ENCODE measurements around the gene SBF2.
"Not testable (repeated sequence)": the region's sequence is repeated elsewhere in the genome, so short reads cannot be mapped to it uniquely, and the experiment has no call there.

The SBF2 gene

GRCh38 chr11:9939150-9939549 is 354.9 kb downstream of the SBF2 start:
- not testable (repeated sequence) for H3K4me1 ChIP-seq (ENCODE audit: control insufficient read depth, insufficient read depth, low read length); H3K4me3 ChIP-seq (ENCODE audit: low read depth, low read length); H3K9me3 ChIP-seq (ENCODE audit: control insufficient read depth, insufficient read depth, low read length); H3K27me3 ChIP-seq (ENCODE audit: control insufficient read depth, insufficient read depth, low read length); H3K9ac ChIP-seq (ENCODE audit: low read depth, low read length); H3K36me3 ChIP-seq (ENCODE audit: control insufficient read depth, insufficient read depth, low read length)

- no peaks in the 10 kb centered on the region for H3K9me3 ChIP-seq (ENCODE audit: control insufficient read depth, insufficient read depth, low read length)
- H3K9ac ChIP-seq (ENCODE audit: low read depth, low read length) = no peak overlapping the region
- no peak overlapping the region for H3K4me3 ChIP-seq (ENCODE audit: low read depth, low read length)
- H3K27me3 ChIP-seq (ENCODE audit: control insufficient read depth, insufficient read depth, low read length) = no peaks in the 10 kb centered on the region
- no peaks in the 10 kb centered on the region for H3K4me1 ChIP-seq (ENCODE audit: control insufficient read depth, insufficient read depth, low read length)
- no peaks in the 10 kb centered on the region for H3K36me3 ChIP-seq (ENCODE audit: control insufficient read depth, insufficient read depth, low read length)
These were observed 357.3 kb downstream of the SBF2 start for GRCh38 chr11:9936754-9937153.

GRCh38 chr11:9932843-9933242 is 361.2 kb downstream of the SBF2 start:
- H3K27me3 ChIP-seq (ENCODE audit: control insufficient read depth, insufficient read depth, low read length); H3K36me3 ChIP-seq (ENCODE audit: control insufficient read depth, insufficient read depth, low read length); H3K4me1 ChIP-seq (ENCODE audit: control insufficient read depth, insufficient read depth, low read length); H3K4me3 ChIP-seq (ENCODE audit: low read depth, low read length); H3K9ac ChIP-seq (ENCODE audit: low read depth, low read length); H3K9me3 ChIP-seq (ENCODE audit: control insufficient read depth, insufficient read depth, low read length): not testable (repeated sequence)

- not testable (repeated sequence) for H3K9ac ChIP-seq (ENCODE audit: low read depth, low read length); H3K4me3 ChIP-seq (ENCODE audit: low read depth, low read length); H3K4me1 ChIP-seq (ENCODE audit: control insufficient read depth, insufficient read depth, low read length); H3K27me3 ChIP-seq (ENCODE audit: control insufficient read depth, insufficient read depth, low read length); H3K9me3 ChIP-seq (ENCODE audit: control insufficient read depth, insufficient read depth, low read length); H3K36me3 ChIP-seq (ENCODE audit: control insufficient read depth, insufficient read depth, low read length)
These were observed 363.3 kb downstream of the SBF2 start for GRCh38 chr11:9930562-9931331.

- no peaks in the 10 kb centered on the region for H3K27me3 ChIP-seq (ENCODE audit: control insufficient read depth, insufficient read depth, low read length)
- no peaks in the 10 kb centered on the region for H3K9me3 ChIP-seq (ENCODE audit: control insufficient read depth, insufficient read depth, low read length)
- H3K9ac ChIP-seq (ENCODE audit: low read depth, low read length) = no peak overlapping the region
- peaks cover 7% of the 10 kb centered on the region for H3K4me1 ChIP-seq (ENCODE audit: control insufficient read depth, insufficient read depth, low read length)
- H3K36me3 ChIP-seq (ENCODE audit: control insufficient read depth, insufficient read depth, low read length) = no peaks in the 10 kb centered on the region
- H3K4me3 ChIP-seq (ENCODE audit: low read depth, low read length) = no peak overlapping the region
These were observed 366.3 kb downstream of the SBF2 start for GRCh38 chr11:9927670-9928069.

- Histone ChIP-seq H3K4me3 (ENCODE audit: low read depth, low read length) (no peak overlapping the region), H3K9ac (ENCODE audit: low read depth, low read length) (peak overlapping the region; percentile 0)
These were observed 370.7 kb downstream of the SBF2 start for GRCh38 chr11:9923280-9923679.

GRCh38 chr11:9922806-9923205 is 371.2 kb downstream of the SBF2 start:
- peak overlapping the region; percentile 0 for H3K9ac ChIP-seq (ENCODE audit: low read depth, low read length)

More at GRCh38 chr11:9923280-9923679, 370.7 kb downstream of the SBF2 start:
- H3K4me1 ChIP-seq (ENCODE audit: control insufficient read depth, insufficient read depth, low read length) = peaks cover 14% of the 10 kb centered on the region
- H3K27me3 ChIP-seq (ENCODE audit: control insufficient read depth, insufficient read depth, low read length) = no peaks in the 10 kb centered on the region
- H3K9me3 ChIP-seq (ENCODE audit: control insufficient read depth, insufficient read depth, low read length) = no peaks in the 10 kb centered on the region
- H3K36me3 ChIP-seq (ENCODE audit: control insufficient read depth, insufficient read depth, low read length) = no peaks in the 10 kb centered on the region

GRCh38 chr11:9916480-9916879 is 377.5 kb downstream of the SBF2 start:
- H3K4me1 ChIP-seq (ENCODE audit: control insufficient read depth, insufficient read depth, low read length) = peaks cover under 1% of the 10 kb centered on the region
- no peak overlapping the region for H3K9ac ChIP-seq (ENCODE audit: low read depth, low read length)
- no peak overlapping the region for H3K4me3 ChIP-seq (ENCODE audit: low read depth, low read length)

More at GRCh38 chr11:9922806-9923205, 371.2 kb downstream of the SBF2 start:
- Histone ChIP-seq H3K4me1 (ENCODE audit: control insufficient read depth, insufficient read depth, low read length) (peaks cover 14% of the 10 kb centered on the region), H3K4me3 (ENCODE audit: low read depth, low read length) (no peak overlapping the region), H3K27me3 (ENCODE audit: control insufficient read depth, insufficient read depth, low read length) (no peaks in the 10 kb centered on the region), H3K9me3 (ENCODE audit: control insufficient read depth, insufficient read depth, low read length) (no peaks in the 10 kb centered on the region), H3K36me3 (ENCODE audit: control insufficient read depth, insufficient read depth, low read length) (no peaks in the 10 kb centered on the region)

GRCh38 chr11:9914064-9914463 is 380.0 kb downstream of the SBF2 start:
- H3K36me3 ChIP-seq (ENCODE audit: control insufficient read depth, insufficient read depth, low read length) = no peaks in the 10 kb centered on the region
- H3K4me1 ChIP-seq (ENCODE audit: control insufficient read depth, insufficient read depth, low read length) = no peaks in the 10 kb centered on the region
- H3K27me3 ChIP-seq (ENCODE audit: control insufficient read depth, insufficient read depth, low read length) = no peaks in the 10 kb centered on the region
- H3K9ac ChIP-seq (ENCODE audit: low read depth, low read length) = no peak overlapping the region
- H3K9me3 ChIP-seq (ENCODE audit: control insufficient read depth, insufficient read depth, low read length) = no peaks in the 10 kb centered on the region
- no peak overlapping the region for H3K4me3 ChIP-seq (ENCODE audit: low read depth, low read length)

More at GRCh38 chr11:9916480-9916879, 377.5 kb downstream of the SBF2 start:
- H3K36me3 ChIP-seq (ENCODE audit: control insufficient read depth, insufficient read depth, low read length) = no peaks in the 10 kb centered on the region
- H3K9me3 ChIP-seq (ENCODE audit: control insufficient read depth, insufficient read depth, low read length) = no peaks in the 10 kb centered on the region
- H3K27me3 ChIP-seq (ENCODE audit: control insufficient read depth, insufficient read depth, low read length) = no peaks in the 10 kb centered on the region

GRCh38 chr11:9905960-9906791 is 387.8 kb downstream of the SBF2 start:
- Histone ChIP-seq H3K4me3 (ENCODE audit: low read depth, low read length) (no peak overlapping the region), H3K9ac (ENCODE audit: low read depth, low read length) (peak overlapping the region; percentile 41), H3K4me1 (ENCODE audit: control insufficient read depth, insufficient read depth, low read length) (peaks cover 30% of the 10 kb centered on the region), H3K27me3 (ENCODE audit: control insufficient read depth, insufficient read depth, low read length) (no peaks in the 10 kb centered on the region), H3K9me3 (ENCODE audit: control insufficient read depth, insufficient read depth, low read length) (no peaks in the 10 kb centered on the region), H3K36me3 (ENCODE audit: control insufficient read depth, insufficient read depth, low read length) (no peaks in the 10 kb centered on the region)

- H3K27me3 ChIP-seq (ENCODE audit: control insufficient read depth, insufficient read depth, low read length) = no peaks in the 10 kb centered on the region
- no peak overlapping the region for H3K9ac ChIP-seq (ENCODE audit: low read depth, low read length)
- H3K9me3 ChIP-seq (ENCODE audit: control insufficient read depth, insufficient read depth, low read length) = no peaks in the 10 kb centered on the region
- H3K36me3 ChIP-seq (ENCODE audit: control insufficient read depth, insufficient read depth, low read length) = no peaks in the 10 kb centered on the region
- peaks cover 30% of the 10 kb centered on the region for H3K4me1 ChIP-seq (ENCODE audit: control insufficient read depth, insufficient read depth, low read length)
- no peak overlapping the region for H3K4me3 ChIP-seq (ENCODE audit: low read depth, low read length)
These were observed 388.5 kb downstream of the SBF2 start for GRCh38 chr11:9905501-9905951.

GRCh38 chr11:9903579-9903978 is 390.4 kb downstream of the SBF2 start:
- H3K9me3 ChIP-seq (ENCODE audit: control insufficient read depth, insufficient read depth, low read length) = no peaks in the 10 kb centered on the region
- H3K9ac ChIP-seq (ENCODE audit: low read depth, low read length) = no peak overlapping the region
- H3K27me3 ChIP-seq (ENCODE audit: control insufficient read depth, insufficient read depth, low read length) = no peaks in the 10 kb centered on the region
- H3K36me3 ChIP-seq (ENCODE audit: control insufficient read depth, insufficient read depth, low read length) = no peaks in the 10 kb centered on the region
- peaks cover 30% of the 10 kb centered on the region for H3K4me1 ChIP-seq (ENCODE audit: control insufficient read depth, insufficient read depth, low read length)
- H3K4me3 ChIP-seq (ENCODE audit: low read depth, low read length) = no peak overlapping the region
